H7 (cell line): ENCODE measurements around the gene PIK3R2. TPM values are rescaled to one million over a fixed set of nuclear protein-coding genes. Genes with fewer than 3 reads are reported as not detected.
"Not testable (repeated sequence)": the region's sequence is repeated elsewhere in the genome, so short reads cannot be mapped to it uniquely, and the experiment has no call there.

Source experiments
- DNase-seq: peaks from one replicate; pipeline ENCODE4 v3.0.0; 2012
- H3K27me3 ChIP-seq: 2 replicates; pipeline ENCODE4 v1.6.0; 2011; ENCODE audit warnings: mild to moderate bottlenecking, low read length; ENCODE audit not compliant: control insufficient read depth, insufficient read depth
- H3K36me3 ChIP-seq: replicated peaks from 2 replicates; pipeline ENCODE4 v1.5.1; 2011; ENCODE audit warnings: low read length; ENCODE audit not compliant: control insufficient read depth, insufficient read depth
- H3K4me3 ChIP-seq: 2 replicates; pipeline ENCODE4 v1.5.1; 2011; ENCODE audit warnings: low read depth, mild to moderate bottlenecking, control low read depth, low read length, moderate library complexity; ENCODE audit not compliant: insufficient read depth
- total RNA-seq: library from RNA; depleted of rRNA; stranded (reverse); fragments of >200 nt; shearing (Covaris generic); gene quantifications from 2 replicates; pipeline ENCODE4 v1.2.3, GENCODE V29; 2014

Gene PIK3R2
- total RNA-seq, 1 experiment from 2014 or later, result 29.0 TPM

DNA sequence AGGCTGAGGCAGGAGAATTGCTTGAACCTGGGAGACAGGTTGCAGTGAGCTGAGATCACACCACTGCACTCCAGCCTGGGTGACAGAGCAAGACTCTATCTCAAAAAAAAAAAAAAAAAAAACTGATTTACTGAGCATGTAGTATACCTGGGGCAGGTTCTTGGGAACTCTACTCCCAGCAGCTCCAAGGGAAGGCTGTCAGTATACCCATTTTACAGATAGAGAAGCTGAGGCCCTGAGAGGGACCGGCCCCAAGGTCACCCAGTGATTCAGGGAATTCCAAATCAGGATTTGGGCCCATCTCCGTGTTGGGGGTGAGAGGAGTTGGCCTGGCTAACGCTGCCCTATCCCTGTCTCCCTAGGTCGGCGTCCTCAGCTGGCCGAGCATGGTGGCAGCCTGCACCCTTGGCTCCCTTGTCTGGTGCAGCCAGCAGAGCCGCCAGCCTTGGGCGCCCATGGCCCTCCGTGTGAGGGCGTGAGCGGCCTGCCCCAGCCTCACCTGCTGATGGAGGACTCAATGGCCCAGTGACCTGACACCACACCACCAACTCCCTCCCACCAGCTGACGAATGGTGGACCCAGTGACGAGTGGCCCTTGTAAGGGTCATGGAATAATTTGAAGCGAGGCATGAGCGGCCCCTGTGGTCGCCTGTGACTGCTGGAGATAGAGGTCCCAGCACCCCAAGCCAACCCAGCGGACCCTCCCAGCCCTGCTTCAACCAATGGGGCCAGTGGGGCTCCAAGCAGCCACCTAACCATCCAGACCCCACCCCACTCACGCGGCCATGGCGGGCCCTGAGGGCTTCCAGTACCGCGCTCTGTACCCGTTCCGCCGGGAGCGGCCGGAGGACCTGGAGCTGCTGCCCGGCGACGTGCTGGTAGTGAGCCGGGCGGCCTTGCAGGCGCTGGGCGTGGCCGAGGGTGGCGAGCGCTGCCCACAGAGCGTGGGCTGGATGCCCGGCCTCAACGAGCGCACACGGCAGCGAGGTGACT lies 2.4 kb downstream of the PIK3R2 start:
- Histone ChIP-seq H3K36me3 (peaks cover 4% of the 10 kb centered on the region), H3K27me3 (no peaks in the 10 kb centered on the region), H3K4me3 (no peak overlapping the region)
- no peak for DNase-seq

DNA sequence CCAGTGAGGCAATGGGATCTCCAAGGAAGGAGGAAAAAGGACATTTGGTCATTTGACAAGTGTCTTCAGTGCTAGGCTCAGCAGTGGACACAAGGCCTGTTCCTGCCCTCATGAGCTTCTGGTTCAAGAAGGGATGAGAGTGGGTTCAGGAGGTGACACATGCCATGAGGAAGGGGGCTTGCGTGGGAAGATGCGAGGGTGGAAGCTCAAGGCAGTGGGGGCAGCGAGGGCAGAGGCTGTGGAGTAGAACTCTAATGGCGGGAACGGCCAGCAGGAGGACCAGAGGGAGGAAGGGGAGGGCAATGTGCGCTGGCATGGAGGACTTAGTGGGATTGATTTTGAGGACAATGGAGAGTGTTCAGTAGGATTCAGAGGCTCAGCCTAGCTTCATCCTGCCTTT lies 3.3 kb downstream of the PIK3R2 start:
- H3K36me3 ChIP-seq, result peaks cover 4% of the 10 kb centered on the region
- no peak for DNase-seq
- no peaks in the 10 kb centered on the region for H3K27me3 ChIP-seq
- no peak overlapping the region for H3K4me3 ChIP-seq

DNA sequence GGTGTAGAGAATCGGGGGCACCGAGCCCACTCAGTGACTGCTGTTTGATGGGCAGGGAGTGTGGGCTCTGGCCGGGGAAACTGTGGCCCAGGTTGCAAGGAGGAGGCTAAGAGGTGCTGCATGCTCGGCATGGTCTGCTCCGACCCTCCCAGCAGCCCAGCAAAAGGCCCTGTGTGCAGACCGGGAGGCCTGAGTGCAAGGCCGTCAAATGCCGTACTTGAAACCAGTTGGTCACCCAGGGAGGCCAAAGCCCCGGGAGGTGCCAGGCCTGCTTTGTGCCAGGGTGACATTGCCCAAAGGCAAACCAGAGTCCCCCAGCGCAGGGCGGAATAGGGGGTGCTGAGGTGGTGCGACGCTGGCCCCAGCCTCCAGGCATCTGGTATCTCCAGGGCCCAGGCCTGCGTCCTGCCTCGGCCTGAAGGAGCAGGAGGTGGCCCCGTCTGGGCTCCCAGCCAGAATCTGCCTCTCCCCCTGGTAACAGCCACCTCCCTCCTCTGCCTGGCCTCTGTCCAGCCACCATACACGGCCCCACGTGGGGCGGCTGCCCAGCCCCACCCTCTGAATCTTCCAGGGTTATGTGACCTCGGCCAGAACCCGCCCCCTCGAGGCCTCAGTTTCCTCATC lies 4.0 kb downstream of the PIK3R2 start:
- DNase-seq, result peak; percentile 76
- Histone ChIP-seq H3K27me3 (no peaks in the 10 kb centered on the region), H3K4me3 (no peak overlapping the region), H3K36me3 (peaks cover 4% of the 10 kb centered on the region)

DNA sequence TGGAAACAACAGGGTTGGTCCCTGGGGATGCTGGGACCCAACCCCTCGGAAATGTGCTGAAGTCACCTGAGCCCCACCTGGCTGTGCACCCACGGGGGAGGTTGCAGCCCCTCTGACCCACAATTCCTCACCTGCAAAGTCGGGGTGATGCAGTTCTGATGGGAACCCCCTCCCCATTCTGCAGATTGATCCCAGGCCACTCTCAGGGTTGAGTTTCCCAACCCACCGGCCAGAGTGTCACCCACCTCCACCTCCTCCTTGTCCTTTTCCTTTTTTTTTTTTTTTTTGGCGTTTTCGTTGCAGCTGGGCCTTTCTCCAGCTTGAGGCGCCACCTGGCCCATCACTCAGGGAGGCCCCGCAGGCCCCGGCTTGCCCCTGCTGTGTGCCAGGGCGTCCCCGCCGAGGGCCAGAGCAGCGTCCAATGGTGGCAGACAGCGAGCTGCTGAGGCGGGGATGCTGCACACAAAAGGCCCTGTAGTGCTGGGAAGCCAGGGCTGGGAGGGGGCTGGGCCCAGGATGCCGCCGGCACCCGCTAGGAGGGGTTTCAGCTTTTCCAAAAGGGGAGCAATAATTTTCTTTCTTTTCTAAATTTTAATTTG lies 4.6 kb downstream of the PIK3R2 start:
- DNase-seq, result peak; percentile 93

DNA sequence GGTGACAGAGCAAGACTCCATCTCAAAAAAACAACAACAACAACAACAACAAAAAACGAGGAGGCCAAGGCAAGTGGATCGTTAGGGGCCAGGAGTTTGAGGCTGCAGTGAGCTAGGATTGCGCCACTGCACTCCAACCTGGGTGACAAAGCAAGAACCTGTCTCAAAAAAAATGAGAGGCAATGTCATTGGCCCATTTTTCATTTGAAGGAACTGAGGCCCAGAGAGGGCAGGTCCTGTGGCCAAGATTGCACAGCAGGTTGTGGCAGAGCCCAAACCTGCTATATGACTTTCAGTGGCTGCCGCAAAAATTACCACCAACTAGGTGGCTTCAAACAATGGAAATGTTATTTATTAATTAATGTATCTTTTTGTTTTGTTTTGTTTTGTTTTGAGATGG lies 5.5 kb downstream of the PIK3R2 start:
- Histone ChIP-seq H3K36me3 (peaks cover 12% of the 10 kb centered on the region), H3K27me3 (no peaks in the 10 kb centered on the region), H3K4me3 (no peak overlapping the region)
- no peak for DNase-seq

More for the DNA sequence above, 4.6 kb downstream of the PIK3R2 start:
- Histone ChIP-seq H3K27me3 (no peaks in the 10 kb centered on the region), H3K4me3 (no peak overlapping the region), H3K36me3 (peaks cover 5% of the 10 kb centered on the region)

DNA sequence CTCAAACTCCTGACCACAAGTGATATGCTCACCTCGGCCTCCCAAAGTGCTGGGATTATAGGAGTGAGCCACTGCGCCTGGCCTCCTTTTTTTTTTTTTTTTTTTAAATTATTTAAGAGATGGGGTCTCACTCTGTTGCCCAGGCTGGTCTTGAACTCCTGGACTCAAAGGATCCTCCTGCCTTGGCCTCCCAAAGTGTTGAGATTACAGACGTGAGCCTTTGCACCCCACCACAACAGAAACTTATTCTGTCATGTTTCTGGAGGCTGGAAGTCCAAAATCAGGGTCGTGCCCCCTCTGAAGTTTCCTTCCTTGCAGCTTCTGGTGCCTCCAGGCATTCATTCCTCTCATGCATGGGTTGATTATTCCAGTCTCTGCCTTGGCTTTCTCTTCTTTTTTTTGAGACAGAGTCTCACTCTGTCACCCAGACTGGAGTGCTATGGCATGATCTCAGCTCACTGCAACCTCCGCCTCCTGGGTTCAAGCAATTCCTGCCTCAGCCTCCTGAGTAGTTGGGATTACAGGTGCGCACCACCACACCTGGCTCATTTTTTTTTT lies 6.2 kb downstream of the PIK3R2 start:
- DNase-seq, H3K27me3 ChIP-seq: not testable (repeated sequence)

DNA sequence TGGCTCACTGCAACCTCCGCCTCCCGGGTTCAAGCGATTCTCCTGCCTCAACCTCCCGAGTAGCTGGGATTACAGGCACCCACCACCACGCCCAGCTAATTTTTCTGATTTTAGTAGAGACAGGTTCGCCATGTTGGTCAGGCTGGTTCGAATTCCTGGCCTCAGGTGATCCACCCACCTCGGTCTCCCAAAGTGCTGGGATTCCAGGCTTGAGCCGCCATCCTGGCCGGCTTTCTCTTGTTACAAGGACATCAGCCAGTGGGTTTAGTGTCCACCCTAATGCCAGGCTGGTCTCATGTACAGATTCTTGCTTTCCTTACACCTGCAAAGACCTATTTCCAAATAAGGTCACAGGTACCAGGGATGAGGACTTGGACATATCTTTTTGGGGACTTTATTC lies 6.8 kb downstream of the PIK3R2 start:
- Histone ChIP-seq H3K36me3 (peaks cover 13% of the 10 kb centered on the region), H3K4me3 (no peak overlapping the region), H3K27me3 (no peaks in the 10 kb centered on the region)
- DNase-seq, result no peak

More for the DNA sequence above, 6.2 kb downstream of the PIK3R2 start:
- not testable (repeated sequence) for H3K4me3 ChIP-seq
- H3K36me3 ChIP-seq, result peaks cover 13% of the 10 kb centered on the region

DNA sequence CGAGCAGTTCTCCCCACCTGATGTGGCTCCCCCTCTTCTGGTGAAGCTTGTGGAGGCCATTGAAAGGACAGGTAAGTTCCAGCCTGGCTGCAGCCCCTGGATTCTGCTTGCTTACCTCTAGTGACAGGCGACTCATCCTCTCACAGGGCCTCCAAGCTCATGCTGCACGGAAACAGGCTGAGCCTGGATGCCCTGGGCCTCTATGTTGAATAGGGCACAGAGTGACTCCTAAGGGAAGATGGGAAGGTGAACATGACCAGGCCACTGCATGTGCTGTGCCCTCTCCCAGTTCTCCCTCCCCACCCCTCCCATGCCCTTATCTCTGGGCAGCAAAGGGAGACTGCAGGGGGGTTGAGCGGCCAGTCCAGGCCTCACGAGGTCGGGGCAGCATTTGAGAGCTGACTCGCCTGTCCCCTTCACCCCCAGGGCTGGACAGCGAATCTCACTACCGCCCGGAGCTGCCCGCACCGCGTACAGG lies 7.6 kb downstream of the PIK3R2 start:
- H3K4me3 ChIP-seq, result no peak overlapping the region

DNA sequence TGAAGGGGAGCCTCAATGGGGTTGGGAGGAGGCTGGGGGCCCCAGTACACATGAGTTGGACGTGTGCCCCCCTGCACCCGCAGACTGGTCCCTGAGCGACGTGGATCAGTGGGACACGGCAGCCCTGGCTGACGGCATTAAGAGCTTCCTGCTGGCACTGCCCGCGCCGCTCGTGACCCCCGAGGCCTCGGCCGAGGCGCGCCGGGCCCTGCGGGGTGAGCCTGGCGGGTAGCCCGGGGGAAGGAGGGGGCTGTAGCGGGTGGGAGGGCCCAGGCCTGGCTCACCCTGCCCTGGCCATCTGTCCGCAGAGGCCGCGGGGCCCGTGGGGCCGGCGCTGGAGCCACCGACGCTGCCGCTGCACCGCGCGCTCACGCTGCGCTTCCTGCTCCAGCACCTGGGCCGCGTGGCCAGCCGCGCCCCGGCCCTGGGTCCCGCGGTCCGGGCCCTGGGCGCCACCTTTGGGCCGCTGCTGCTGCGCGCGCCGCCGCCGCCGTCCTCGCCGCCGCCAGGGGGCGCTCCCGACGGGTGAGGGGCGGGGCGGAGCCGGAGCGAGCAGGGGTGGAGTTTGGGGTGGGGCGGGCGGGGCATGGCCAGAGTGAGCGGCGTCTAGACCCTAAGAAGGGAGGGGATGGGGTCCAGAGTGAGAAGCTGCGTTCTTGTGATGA lies 8.1 kb downstream of the PIK3R2 start:
- peak; percentile 100 for DNase-seq
- H3K27me3 ChIP-seq, result no peaks in the 10 kb centered on the region
- H3K36me3 ChIP-seq, result peaks cover 16% of the 10 kb centered on the region
- H3K4me3 ChIP-seq, result peak overlapping the region; percentile 21

More for the DNA sequence above, 7.6 kb downstream of the PIK3R2 start:
- Histone ChIP-seq H3K36me3 (peaks cover 13% of the 10 kb centered on the region), H3K27me3 (no peaks in the 10 kb centered on the region)
- no peak for DNase-seq

DNA sequence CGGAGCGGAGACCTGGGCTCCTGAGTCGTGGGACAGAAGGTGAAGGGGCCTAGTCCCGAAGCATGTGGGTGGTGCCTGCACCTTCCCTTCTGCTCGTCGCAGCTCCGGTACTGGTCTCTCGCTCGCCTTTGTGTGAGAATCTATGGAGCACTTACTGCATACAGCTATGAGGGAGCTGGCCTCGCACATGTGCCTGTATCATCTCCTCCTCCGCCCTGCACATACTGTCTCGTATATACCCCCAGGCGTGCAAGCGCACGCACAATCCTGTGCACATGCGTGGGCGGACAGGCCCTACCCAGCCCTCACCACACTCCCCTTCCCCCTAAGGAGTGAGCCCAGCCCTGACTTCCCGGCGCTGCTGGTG lies 8.7 kb downstream of the PIK3R2 start:
- no peaks in the 10 kb centered on the region for H3K27me3 ChIP-seq
- DNase-seq, result no peak
- H3K4me3 ChIP-seq, result no peak overlapping the region
- H3K36me3 ChIP-seq, result peaks cover 14% of the 10 kb centered on the region

DNA sequence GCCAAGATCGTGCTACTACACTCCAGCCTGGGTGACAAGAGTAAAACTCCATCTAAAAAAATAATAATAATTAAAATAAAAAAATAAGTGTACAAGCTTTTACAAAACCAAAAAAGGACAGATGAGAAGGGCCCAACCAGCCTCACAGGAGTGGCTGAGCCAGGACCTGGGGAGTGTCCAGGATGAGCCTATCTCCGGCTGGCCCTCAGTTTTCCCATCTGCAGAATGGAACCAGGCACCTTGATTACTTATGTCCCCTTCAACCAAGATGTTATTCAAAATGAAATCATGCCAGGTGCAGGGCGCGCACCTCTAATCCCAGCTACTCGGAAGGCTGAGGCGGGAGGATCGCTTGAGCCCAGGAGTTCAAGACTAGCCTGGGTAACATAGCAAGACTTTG lies 11.1 kb downstream of the PIK3R2 start:
- Histone ChIP-seq H3K36me3 (peaks cover 16% of the 10 kb centered on the region), H3K27me3 (no peaks in the 10 kb centered on the region), H3K4me3 (no peak overlapping the region)
- DNase-seq, result peak; percentile 6

DNA sequence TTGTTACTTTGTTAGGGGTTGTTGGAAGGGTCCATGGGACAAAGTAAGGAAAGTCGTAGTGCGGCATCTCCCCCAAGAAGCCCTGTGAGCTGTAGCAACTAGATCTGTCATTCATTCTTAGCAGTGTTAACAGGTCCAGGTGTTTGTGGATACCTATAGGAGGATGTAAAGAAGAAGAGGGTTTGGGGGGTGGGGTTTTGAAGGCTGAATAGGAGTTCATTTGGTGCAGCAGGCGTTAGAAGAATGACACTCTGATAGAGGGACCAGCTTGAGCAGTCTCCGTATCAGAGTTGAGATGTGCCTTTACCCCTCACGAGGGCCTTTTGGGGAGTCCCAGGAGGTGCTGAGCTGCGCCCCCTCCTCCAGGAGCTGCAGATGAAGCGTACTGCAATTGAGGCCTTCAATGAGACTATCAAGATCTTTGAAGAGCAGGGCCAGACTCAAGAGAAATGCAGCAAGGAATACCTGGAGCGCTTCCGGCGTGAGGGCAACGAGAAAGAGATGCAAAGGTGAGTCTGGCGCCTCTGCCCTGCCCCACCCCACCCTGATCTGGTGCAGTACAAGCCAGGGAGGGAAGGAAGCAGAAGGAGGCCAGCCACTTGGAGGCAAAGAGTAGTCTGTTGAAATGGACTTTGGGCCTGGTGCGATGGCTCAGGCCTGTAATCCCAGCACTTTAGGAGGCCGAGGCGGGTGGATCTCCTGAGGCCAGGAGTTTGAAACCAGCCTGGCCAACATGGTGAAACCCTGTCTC lies 13.0 kb downstream of the PIK3R2 start:
- Histone ChIP-seq H3K27me3 (no peaks in the 10 kb centered on the region), H3K4me3 (no peak overlapping the region), H3K36me3 (peaks cover 16% of the 10 kb centered on the region)
- DNase-seq, result peak; percentile 25

DNA sequence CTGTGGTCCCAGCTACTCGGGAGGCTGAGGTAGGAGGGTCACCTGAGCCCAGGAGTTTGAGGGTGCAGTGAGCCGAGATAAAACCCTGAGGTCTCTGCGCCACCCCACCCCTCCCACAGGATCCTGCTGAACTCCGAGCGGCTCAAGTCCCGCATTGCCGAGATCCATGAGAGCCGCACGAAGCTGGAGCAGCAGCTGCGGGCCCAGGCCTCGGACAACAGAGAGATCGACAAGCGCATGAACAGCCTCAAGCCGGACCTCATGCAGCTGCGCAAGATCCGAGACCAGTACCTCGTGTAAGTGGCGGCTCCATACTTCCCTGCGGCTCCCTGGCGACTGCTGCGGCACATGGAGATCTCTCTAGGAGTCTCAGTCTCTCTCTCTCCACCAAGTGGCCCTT lies 14.0 kb downstream of the PIK3R2 start:
- peaks cover 16% of the 10 kb centered on the region for H3K36me3 ChIP-seq
- DNase-seq, result peak; percentile 39
- no peak overlapping the region for H3K4me3 ChIP-seq

More for the DNA sequence above, 14.0 kb downstream of the PIK3R2 start:
- H3K27me3 ChIP-seq, result no peaks in the 10 kb centered on the region
